GM21528 (cell line): Measurements from ENCODE around the gene PC.

ENCODE experiments used
- ATAC-seq: cut with Tn5 transposase; IDR thresholded peaks from one replicate; pipeline ENCODE4 v1.9.1; 2021; ENCODE audit warnings: mild to moderate bottlenecking, moderate library complexity; ENCODE audit not compliant: unreplicated experiment, low FRiP score

Gene PC

GRCh38 chr11:66956689-66957290 is 1.4 kb downstream of the PC start:
- ATAC-seq, result no peak

GRCh38 chr11:66953081-66953833 is 4.9 kb downstream of the PC start:
- no peak for ATAC-seq

- no peak for ATAC-seq
Observed at GRCh38 chr11:66951927-66952337, 6.3 kb downstream of the PC start.

- no peak for ATAC-seq
Observed at GRCh38 chr11:66951135-66951534, 7.0 kb downstream of the PC start.

- ATAC-seq, result no peak
Observed at GRCh38 chr11:66950112-66950535, 8.1 kb downstream of the PC start.

- no peak for ATAC-seq
Observed at GRCh38 chr11:66938582-66939135, 19.5 kb downstream of the PC start.

GRCh38 chr11:66937193-66937733 is 20.9 kb downstream of the PC start:
- no peak for ATAC-seq

GRCh38 chr11:66936311-66936711 is 21.9 kb downstream of the PC start:
- ATAC-seq, result no peak

- ATAC-seq, result no peak
Observed at GRCh38 chr11:66934950-66935779, 23.0 kb downstream of the PC start.

GRCh38 chr11:66933531-66933930 is 24.7 kb downstream of the PC start:
- no peak for ATAC-seq

GRCh38 chr11:66932543-66932942 is 25.6 kb downstream of the PC start:
- ATAC-seq, result no peak

GRCh38 chr11:66929753-66930152 is 28.4 kb downstream of the PC start:
- ATAC-seq, result no peak

- ATAC-seq, result no peak
Observed at GRCh38 chr11:66924272-66924671, 33.9 kb downstream of the PC start.

GRCh38 chr11:66922551-66922950 is 35.6 kb downstream of the PC start:
- no peak for ATAC-seq

GRCh38 chr11:66920978-66921784 is 37.0 kb downstream of the PC start:
- no peak for ATAC-seq

GRCh38 chr11:66919923-66920322 is 38.3 kb downstream of the PC start:
- no peak for ATAC-seq

- ATAC-seq, result no peak
Observed at GRCh38 chr11:66918741-66919140, 39.4 kb downstream of the PC start.

- ATAC-seq, result no peak
Observed at GRCh38 chr11:66915866-66916265, 42.3 kb downstream of the PC start.

- ATAC-seq, result no peak
Observed at GRCh38 chr11:66915046-66915832, 42.9 kb downstream of the PC start.
